Stomach (tissue), 4 donors: ENCODE data around the gene TMEM147.

Experiments
- POLR2A ChIP-seq, 4 donors: fragments of 450-650 bp; IDR thresholded peaks; one replicate each; pipeline ENCODE4 v1.6.1; 2016; ENCODE audit warnings: antibody characterized with exemption in 4 of 4, control low read depth in 2 of 4, mild to moderate bottlenecking in 1 of 4, moderate library complexity in 1 of 4
- POLR2AphosphoS5 ChIP-seq, 3 donors: sonication (generic); formaldehyde crosslinking; IDR thresholded peaks; one replicate each; pipeline ENCODE4 v1.6.1; 2016; ENCODE audit warnings: antibody characterized with exemption in 3 of 3
- TF ChIP-seq, protein P1 (sequence below), 7 experiments: fragments of 450-650 bp in 4 of 7; fragments of 200-600 bp in 3 of 7; sonication (generic) in 3 of 7; IDR thresholded peaks; one replicate each; pipeline ENCODE4 v1.5.1; 2016 to 2019; ENCODE audit warnings: antibody characterized with exemption in 7 of 7, control low read depth in 2 of 7, mild to moderate bottlenecking in 1 of 7

DNA sequence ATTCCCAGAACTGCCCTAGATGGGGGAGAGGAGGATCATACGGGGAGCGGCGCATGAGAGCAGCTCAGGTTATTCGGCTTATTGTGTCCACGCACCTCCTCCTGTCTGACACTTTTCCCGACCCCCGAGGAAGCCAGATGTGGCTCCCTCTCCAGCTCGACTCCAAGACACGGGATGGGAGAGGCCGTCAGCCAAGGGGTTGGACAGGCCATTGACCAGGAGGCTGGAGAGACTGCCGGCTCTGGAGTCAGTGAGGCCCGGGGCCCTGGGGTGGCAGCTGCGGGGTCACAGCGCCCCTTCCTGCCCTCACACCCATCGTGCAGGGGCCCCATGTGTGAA, 34.8 kb upstream of the TMEM147 start:
- TF ChIP-seq, protein P1, sequence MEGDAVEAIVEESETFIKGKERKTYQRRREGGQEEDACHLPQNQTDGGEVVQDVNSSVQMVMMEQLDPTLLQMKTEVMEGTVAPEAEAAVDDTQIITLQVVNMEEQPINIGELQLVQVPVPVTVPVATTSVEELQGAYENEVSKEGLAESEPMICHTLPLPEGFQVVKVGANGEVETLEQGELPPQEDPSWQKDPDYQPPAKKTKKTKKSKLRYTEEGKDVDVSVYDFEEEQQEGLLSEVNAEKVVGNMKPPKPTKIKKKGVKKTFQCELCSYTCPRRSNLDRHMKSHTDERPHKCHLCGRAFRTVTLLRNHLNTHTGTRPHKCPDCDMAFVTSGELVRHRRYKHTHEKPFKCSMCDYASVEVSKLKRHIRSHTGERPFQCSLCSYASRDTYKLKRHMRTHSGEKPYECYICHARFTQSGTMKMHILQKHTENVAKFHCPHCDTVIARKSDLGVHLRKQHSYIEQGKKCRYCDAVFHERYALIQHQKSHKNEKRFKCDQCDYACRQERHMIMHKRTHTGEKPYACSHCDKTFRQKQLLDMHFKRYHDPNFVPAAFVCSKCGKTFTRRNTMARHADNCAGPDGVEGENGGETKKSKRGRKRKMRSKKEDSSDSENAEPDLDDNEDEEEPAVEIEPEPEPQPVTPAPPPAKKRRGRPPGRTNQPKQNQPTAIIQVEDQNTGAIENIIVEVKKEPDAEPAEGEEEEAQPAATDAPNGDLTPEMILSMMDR (IDR thresholded peaks at IDR 0.05) = peak in 1 of 7 experiments; percentile 41
- TF ChIP-seq POLR2A (IDR thresholded peaks at IDR 0.05) (no peak), POLR2AphosphoS5 (IDR thresholded peaks at IDR 0.05) (no peak)
